HG03066 (cell line): ENCODE results near the gene ATF6.

ENCODE experiments used
- ATAC-seq: cut with Tn5 transposase; IDR thresholded peaks from one replicate; pipeline ENCODE4 v1.9.1; 2021; ENCODE audit warnings: low read depth; ENCODE audit not compliant: unreplicated experiment

Gene ATF6

GRCh38 chr1:161954466-161954865 is 188.3 kb downstream of the ATF6 start:
- no peak for ATAC-seq

- ATAC-seq: no peak
These were observed 189.5 kb downstream of the ATF6 start for GRCh38 chr1:161955606-161956005.

- no peak for ATAC-seq
These were observed 190.0 kb downstream of the ATF6 start for GRCh38 chr1:161956097-161956496.

- no peak for ATAC-seq
These were observed 190.8 kb downstream of the ATF6 start for GRCh38 chr1:161956930-161957329.

GRCh38 chr1:161958425-161958824 is 192.3 kb downstream of the ATF6 start:
- ATAC-seq: no peak

GRCh38 chr1:161962091-161962887 is 196.2 kb downstream of the ATF6 start:
- ATAC-seq: peak; percentile 94

GRCh38 chr1:161966067-161966466 is 199.9 kb downstream of the ATF6 start:
- ATAC-seq: no peak

- ATAC-seq: no peak
These were observed 203.9 kb downstream of the ATF6 start for GRCh38 chr1:161970036-161970435.

- no peak for ATAC-seq
These were observed 204.5 kb downstream of the ATF6 start for GRCh38 chr1:161970633-161971032.

- ATAC-seq: no peak
These were observed 206.7 kb downstream of the ATF6 start for GRCh38 chr1:161972828-161973227.

GRCh38 chr1:161973924-161974845 is 208.1 kb downstream of the ATF6 start:
- ATAC-seq: no peak

GRCh38 chr1:161978011-161978790 is 212.1 kb downstream of the ATF6 start:
- no peak for ATAC-seq

GRCh38 chr1:161981126-161981525 is 215.0 kb downstream of the ATF6 start:
- ATAC-seq: no peak

GRCh38 chr1:161981735-161982506 is 215.8 kb downstream of the ATF6 start:
- no peak for ATAC-seq

GRCh38 chr1:161982507-161982895 is 216.4 kb downstream of the ATF6 start:
- no peak for ATAC-seq

- ATAC-seq: no peak
These were observed 216.8 kb downstream of the ATF6 start for GRCh38 chr1:161982917-161983316.

GRCh38 chr1:161983725-161984124 is 217.6 kb downstream of the ATF6 start:
- ATAC-seq: no peak

- no peak for ATAC-seq
These were observed 219.2 kb downstream of the ATF6 start for GRCh38 chr1:161985301-161985822.

- ATAC-seq: no peak
These were observed 220.2 kb downstream of the ATF6 start for GRCh38 chr1:161986328-161986727.

- no peak for ATAC-seq
These were observed 221.2 kb downstream of the ATF6 start for GRCh38 chr1:161987303-161987702.
